Heart left ventricle (tissue), 16 donors: Measurements from ENCODE around the gene VMP1. TPM values are rescaled to one million over a fixed set of nuclear protein-coding genes. Genes with fewer than 3 reads are reported as not detected.

Experiments
- ATAC-seq, 4 donors: fragments of 200-7000 bp; cut with Tn5 transposase; one replicate each; pipeline ENCODE4 v1.9.1; 2020 to 2022; ENCODE audit warnings: moderate library complexity in 4 of 4, mild to moderate bottlenecking in 3 of 4, moderate number of reproducible peaks in 1 of 4
- DNase-seq, 5 donors: peaks; one replicate each; pipeline ENCODE4 v3.0.0-alpha.2; 2020
- H3K27ac ChIP-seq, 12 donors: fragments of 200-600 bp; sonication (generic) in 4 of 12; one replicate each; pipeline versions ENCODE4 v1.5.0 to v1.8.0; 2016 to 2022; ENCODE audit warnings: mild to moderate bottlenecking in 2 of 12
- H3K27me3 ChIP-seq, 9 donors: fragments of 200-600 bp; sonication (generic) in 2 of 9; one replicate each; pipeline versions ENCODE4 v1.5.1 to v1.8.0; 2016 to 2022; ENCODE audit warnings: mild to moderate bottlenecking in 3 of 9
- H3K36me3 ChIP-seq, 9 donors: fragments of 200-600 bp; sonication (generic) in 2 of 9; one replicate each; pipeline versions ENCODE4 v1.5.0 to v1.8.0; 2018 to 2022; ENCODE audit warnings: mild to moderate bottlenecking in 2 of 9
- H3K4me1 ChIP-seq, 12 donors: fragments of 200-600 bp; sonication (generic) in 4 of 12; one replicate each; pipeline versions ENCODE4 v1.5.0 to v1.8.0; 2016 to 2022; ENCODE audit warnings: mild to moderate bottlenecking in 3 of 12
- H3K4me3 ChIP-seq, 12 donors: fragments of 200-600 bp; sonication (generic) in 4 of 12; one replicate each; pipeline versions ENCODE4 v1.5.0 to v1.8.0; 2017 to 2022; ENCODE audit warnings: mild to moderate bottlenecking in 9 of 12, moderate library complexity in 4 of 12
- H3K9me3 ChIP-seq, 12 donors: fragments of 200-600 bp; sonication (generic) in 4 of 12; one replicate each; pipeline versions ENCODE4 v1.5.0 to v1.8.0; 2016 to 2022; ENCODE audit warnings: mild to moderate bottlenecking in 1 of 12
- CTCF ChIP-seq, 12 donors: fragments of 200-600 bp; sonication (generic) in 4 of 12; IDR thresholded peaks; one replicate each; pipeline versions ENCODE4 v1.5.0 to v1.8.0; 2018 to 2022; ENCODE audit warnings: antibody characterized with exemption in 12 of 12, mild to moderate bottlenecking in 5 of 12
- POLR2A ChIP-seq, 2 donors: fragments of 450-650 bp; IDR thresholded peaks; one replicate each; pipeline ENCODE4 v1.6.1; 2017; ENCODE audit warnings: antibody characterized with exemption in 2 of 2, mild to moderate bottlenecking in 2 of 2, moderate library complexity in 2 of 2
- WGBS, 4 donors: extraction: QIAGEN DNeasy Blood & Tissue Kit in 2 of 4; methylation state at CpG; one replicate each; pipeline versions ENCODE4 v1.1.5 to v1.1.7; 2013 to 2018; 5-methylcytosine and 5-hydroxymethylcytosine counted together
- intact Hi-C, 10 donors: fragments of 100-400 bp; cut with DNase I; formaldehyde crosslinking; loops; one replicate each; pipeline versions ENCODE4 v1.11.1 to v1.14.2; 2022
- polyA plus RNA-seq, 2 donors: library from polyadenylated mRNA; stranded (reverse); fragments of 200-250 nt; gene quantifications; one replicate each; pipeline ENCODE4 v1.2.3, GENCODE V29; 2013
- total RNA-seq, 9 donors: library from RNA; depleted of rRNA in 2 of 9; stranded (reverse); fragments of >200 nt in 2 of 9; fragmentation: NEBNext Ultra II Directional in 3 of 9; extraction: Animal tissue kit (Norgen Biotek cat#: 25700) in 3 of 9; gene quantifications; one replicate each; pipeline versions ENCODE4 v1.1.0 to v1.2.4, GENCODE V29; 2016 to 2023
- donor health status: ischemic (EF 13 %, LVEDD 7.1; RV severe dilation, severe dysfunction).
- donor health status: healthy with polysubstance abuse.
- donor health status: DM: no; HTN: yes; CAD: no.
- donor health status: DM: no; HTN: no; CAD: no.
- donor health status: ischemic (EF 25% LVEDD 6.9; RV normal size, moderate dysfunction).
- donor health status: ischemic (EF 25% LVEDD 5.7; RV mildly dilated, moderate dysfunction).
- donor health status: healthy.
- donor health status: DM: yes; HTN: yes; CAD: no.
- donor health status: ischemic (EF 35%, LVEDD 5.7; RV mildly dilated, moderate dysfunction).
- donor health status: nonischemic (EF 11% LVEDD 7.7; RV severe dilation, severe dysfunction).
- donor health status: DM: yes; HTN: yes; CAD: no.
- donor health status: PGD.
- donor health status: ischemic (EF 29% LVEDD 5.4; RV normal size, mild dysfunction).
- donor health status: nonischemic (EF 23%, LVEDD 6.1; RV moderate dilation, normal function).

VMP1 gene
- total and polyA plus RNA-seq, 11 donors = 19.3 to 181 (median 50.1) TPM

DNA sequence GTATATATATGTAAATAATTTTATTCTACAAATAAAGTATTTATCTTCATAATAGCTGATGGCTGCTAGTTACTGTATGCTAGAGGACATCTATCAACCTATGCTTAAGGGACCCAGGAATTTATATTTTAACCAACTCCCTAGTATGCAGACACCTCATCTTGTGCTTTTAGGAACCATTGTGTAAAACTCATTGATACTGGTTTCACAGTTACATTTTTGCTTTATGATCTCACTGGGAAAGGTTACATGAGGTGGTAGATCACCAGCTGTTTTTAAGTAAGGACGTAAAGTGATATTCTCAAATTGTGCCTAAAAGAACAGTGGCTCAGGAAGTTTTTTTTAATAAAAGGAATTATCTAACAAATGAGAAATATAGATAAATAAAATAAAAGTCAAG, 56.4 kb downstream of the VMP1 start:
- H3K4me3 ChIP-seq = no peak overlapping the region
- peaks cover 0 to 33% (median 17%) of the 10 kb centered on the region in 9 donors for H3K36me3 ChIP-seq
- ATAC-seq (no peak), DNase-seq (no peak)
- 76 to 90% (median 83%) methylated on average over 1 of the region's 1 CpG for WGBS, 4 donors
- peaks cover 0 to 6% (median 0%) of the 10 kb centered on the region in 12 donors for H3K9me3 ChIP-seq
- TF ChIP-seq POLR2A (IDR thresholded peaks at IDR 0.05) (no peak), CTCF (IDR thresholded peaks at IDR 0.05) (no peak)
- H3K4me1 ChIP-seq = peaks cover 0 to 50% (median 0%) of the 10 kb centered on the region in 12 donors
- intact Hi-C loops = no loop called here
- H3K27me3 ChIP-seq = no peaks in the 10 kb centered on the region
- peak overlapping the region in 1 of 12 donors; percentile 50 for H3K27ac ChIP-seq

GRCh38 chr17:59764292-59764741, 56.9 kb downstream of the VMP1 start:
- Histone ChIP-seq H3K36me3 (peaks cover 0 to 33% (median 17%) of the 10 kb centered on the region in 9 donors), H3K4me1 (peaks cover 0 to 55% (median 0%) of the 10 kb centered on the region in 12 donors), H3K9me3 (peaks cover 0 to 2% (median 0%) of the 10 kb centered on the region in 12 donors), H3K27me3 (no peaks in the 10 kb centered on the region), H3K27ac (peak overlapping the region in 1 of 12 donors; percentile 50), H3K4me3 (no peak overlapping the region)
- DNase-seq = no peak
- no peak for TF ChIP-seq POLR2A (IDR thresholded peaks at IDR 0.05)
- no peak for TF ChIP-seq CTCF (IDR thresholded peaks at IDR 0.05)
- intact Hi-C loops = no loop called here
- no peak for ATAC-seq
- 92 to 98% (median 94%) methylated on average over 3 of the region's 3 CpGs for WGBS, 4 donors

GRCh38 chr17:59765038-59765437, 57.6 kb downstream of the VMP1 start:
- intact Hi-C loops = loop anchor here in 1 of 10 donors (5.0 kb wide), 1 partner anchor 37 kb away; no protein-coding TSS in a partner anchor

GRCh38 chr17:59766491-59766890, 59.0 kb downstream of the VMP1 start:
- Histone ChIP-seq H3K27ac (peak overlapping the region in 5 of 12 donors; percentile 33 to 49 (median 39)), H3K4me1 (peaks cover 0 to 72% (median 0%) of the 10 kb centered on the region in 12 donors), H3K36me3 (peaks cover 0 to 29% (median 14%) of the 10 kb centered on the region in 9 donors), H3K4me3 (no peak overlapping the region), H3K27me3 (no peaks in the 10 kb centered on the region), H3K9me3 (no peaks in the 10 kb centered on the region)
- TF ChIP-seq CTCF (IDR thresholded peaks at IDR 0.05) (no peak), POLR2A (IDR thresholded peaks at IDR 0.05) (no peak)
- intact Hi-C loops = loop anchor here in 1 of 10 donors (5.0 kb wide), 1 partner anchor 36 kb away; no protein-coding TSS in a partner anchor
- DNase-seq = no peak
- ATAC-seq = no peak
- WGBS, 4 donors = 97 to 99% (median 98%) methylated on average over 6 of the region's 6 CpGs

More at GRCh38 chr17:59765038-59765437, 57.6 kb downstream of the VMP1 start:
- H3K36me3 ChIP-seq = peaks cover 0 to 33% (median 17%) of the 10 kb centered on the region in 9 donors
- no peak overlapping the region for H3K4me3 ChIP-seq
- TF ChIP-seq CTCF (IDR thresholded peaks at IDR 0.05) = no peak
- TF ChIP-seq POLR2A (IDR thresholded peaks at IDR 0.05) = no peak
- H3K27me3 ChIP-seq = no peaks in the 10 kb centered on the region
- no peak overlapping the region for H3K27ac ChIP-seq
- peaks cover 0 to 62% (median 0%) of the 10 kb centered on the region in 12 donors for H3K4me1 ChIP-seq
- H3K9me3 ChIP-seq = no peaks in the 10 kb centered on the region
- DNase-seq = no peak
- no peak for ATAC-seq
